Activated CD4-positive, alpha-beta T cell treated with anti-CD3 and anti-CD28 coated beads for 48 hours (primary cell): Measurements from ENCODE around the gene HSPBP1.

Experiments
- DNase-seq: peaks from one replicate; pipeline ENCODE4 v3.0.0-alpha.2; 2020

The HSPBP1 gene

GRCh38 chr19:55273978-55274707 lies 5.8 kb downstream of the HSPBP1 start:
- no peak for DNase-seq

- DNase-seq: no peak
Observed at GRCh38 chr19:55272142-55272541, 7.8 kb downstream of the HSPBP1 start.

- no peak for DNase-seq
Observed at GRCh38 chr19:55270172-55270942, 9.6 kb downstream of the HSPBP1 start.

GRCh38 chr19:55269299-55269698 lies 10.6 kb downstream of the HSPBP1 start:
- no peak for DNase-seq

- DNase-seq: no peak
Observed at GRCh38 chr19:55266840-55267239, 13.1 kb downstream of the HSPBP1 start.

GRCh38 chr19:55266404-55266803 lies 13.5 kb downstream of the HSPBP1 start:
- DNase-seq: no peak

GRCh38 chr19:55265723-55266386 lies 14.1 kb downstream of the HSPBP1 start:
- no peak for DNase-seq

GRCh38 chr19:55265173-55265572 lies 14.7 kb downstream of the HSPBP1 start:
- DNase-seq: no peak

- DNase-seq: no peak
Observed at GRCh38 chr19:55264531-55264930, 15.4 kb downstream of the HSPBP1 start.

- DNase-seq: no peak
Observed at GRCh38 chr19:55262359-55262758, 17.6 kb downstream of the HSPBP1 start.

- no peak for DNase-seq
Observed at GRCh38 chr19:55261671-55262126, 18.2 kb downstream of the HSPBP1 start.

- peak; percentile 17 for DNase-seq
Observed at GRCh38 chr19:55259540-55260210, 20.2 kb downstream of the HSPBP1 start.

GRCh38 chr19:55258828-55259539 lies 20.9 kb downstream of the HSPBP1 start, which contains the start of gene PPP6R1:
Gene PPP6R1 (minus strand): TSS chr19:55259017. CDS start chr19:55247103, 11,914 bp downstream.
- peak; percentile 96 for DNase-seq

GRCh38 chr19:55258476-55258827 lies 21.5 kb downstream of the HSPBP1 start:
- peak; percentile 45 for DNase-seq

GRCh38 chr19:55257461-55258420 lies 22.2 kb downstream of the HSPBP1 start:
- peak; percentile 45 for DNase-seq

GRCh38 chr19:55256562-55257460 lies 23.1 kb downstream of the HSPBP1 start:
- DNase-seq: peak; percentile 34

- peak; percentile 75 for DNase-seq
Observed at GRCh38 chr19:55255618-55256423, 24.1 kb downstream of the HSPBP1 start.

- no peak for DNase-seq
Observed at GRCh38 chr19:55254625-55254977, 25.3 kb downstream of the HSPBP1 start.
